GM20431 (cell line): ENCODE data around the gene MLXIP.

Experiments
- in situ Hi-C: fragments of 300-500 bp; cut with MseI, MboI; formaldehyde crosslinking; loops from one replicate; pipeline ENCODE4 v1.15.0; 2020; ENCODE audit warnings: low sequenced_read_pairs; ENCODE audit not compliant: unreplicated experiment

The MLXIP gene

GRCh38 chr12:122123051-122123760 lies 44.6 kb downstream of the MLXIP start:
- in situ Hi-C loops: loop anchor here (5.0 kb wide), 1 partner anchor 71 kb away; no protein-coding TSS in a partner anchor

DNA sequence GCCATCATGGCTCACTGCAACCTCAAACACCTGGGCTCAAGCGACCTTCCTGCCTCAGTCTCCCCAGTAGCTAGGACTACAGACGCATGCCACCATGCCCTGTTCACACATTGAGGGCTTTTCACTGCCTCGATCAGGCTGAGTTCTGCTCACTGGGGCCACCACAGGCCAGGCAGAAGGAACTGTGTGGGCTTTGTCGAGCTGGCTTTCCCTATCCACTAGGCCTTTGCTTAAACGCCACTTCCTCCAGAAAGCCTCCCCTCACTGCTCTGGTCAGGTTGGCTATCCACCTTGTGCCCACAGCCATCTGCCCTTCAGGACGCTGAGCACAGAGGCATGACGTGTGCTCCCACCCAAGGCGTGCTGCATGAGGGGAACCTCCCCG lies 45.2 kb downstream of the MLXIP start:
- in situ Hi-C loops: loop anchor here (5.0 kb wide), 1 partner anchor 71 kb away; no protein-coding TSS in a partner anchor

- in situ Hi-C loops: loop anchor here (5.0 kb wide), 1 partner anchor 72 kb away; no protein-coding TSS in a partner anchor
Observed at GRCh38 chr12:122124370-122124769, 45.8 kb downstream of the MLXIP start.

GRCh38 chr12:122125452-122126341 lies 47.1 kb downstream of the MLXIP start:
- in situ Hi-C loops: no loop called here

DNA sequence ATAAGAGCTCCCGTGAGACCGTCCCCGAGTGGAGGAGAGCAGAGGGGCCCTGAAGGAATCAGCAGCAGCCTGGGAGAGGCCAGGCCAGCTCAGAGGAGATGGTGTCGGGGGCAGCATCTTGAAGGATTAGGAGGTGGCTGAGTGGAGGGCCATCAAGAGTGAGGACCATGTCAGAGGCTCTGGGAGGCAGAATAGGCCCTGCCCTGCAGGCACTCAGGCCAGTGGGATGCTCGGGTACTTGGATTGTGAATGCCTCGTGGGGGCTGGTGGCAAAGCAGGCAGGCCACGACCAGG lies 47.7 kb downstream of the MLXIP start:
- in situ Hi-C loops: no loop called here

DNA sequence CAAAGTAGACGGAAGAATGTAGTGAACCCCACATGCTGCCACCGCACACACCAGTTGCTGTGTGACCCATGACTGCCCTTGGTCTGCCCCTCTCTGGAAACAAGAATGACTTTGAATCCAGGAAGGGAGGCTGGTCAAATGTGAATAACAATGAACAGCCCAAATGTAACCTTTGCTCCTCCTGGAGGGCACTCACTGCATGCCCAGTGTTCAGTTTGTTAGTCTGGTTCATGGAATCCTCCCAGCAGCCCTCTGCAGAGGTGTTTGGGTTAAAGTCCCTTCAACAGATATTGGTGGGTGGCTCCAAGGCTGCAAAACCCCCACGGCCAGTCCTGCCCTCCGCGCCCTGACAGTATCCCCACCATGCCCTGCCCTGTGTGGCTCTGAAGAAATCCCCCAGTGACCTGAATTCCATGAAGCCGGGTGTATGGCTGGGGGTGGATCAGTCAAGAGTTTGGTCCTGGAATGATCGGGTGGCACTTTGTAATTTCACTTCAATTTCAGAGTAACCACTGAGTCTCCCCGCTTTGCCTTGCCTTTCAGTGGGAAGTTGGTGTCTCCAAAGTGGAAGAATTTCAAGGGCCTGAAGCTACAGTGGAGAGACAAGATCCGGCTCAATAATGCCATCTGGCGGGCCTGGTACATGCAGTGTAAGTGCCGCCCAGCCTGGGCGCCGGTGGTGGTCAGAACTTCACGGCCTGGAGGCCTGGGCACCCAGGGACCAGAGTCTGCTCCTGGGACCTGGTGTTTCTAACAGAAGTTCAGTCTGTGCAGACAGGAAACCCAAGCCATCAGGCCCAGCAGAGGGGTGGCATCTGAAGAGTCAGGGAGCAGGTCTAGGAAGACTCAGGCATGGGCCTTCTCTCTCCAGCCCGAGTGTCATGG lies 48.4 kb downstream of the MLXIP start:
- in situ Hi-C loops: no loop called here

- in situ Hi-C loops: no loop called here
Observed at GRCh38 chr12:122127839-122128238, 49.3 kb downstream of the MLXIP start.

DNA sequence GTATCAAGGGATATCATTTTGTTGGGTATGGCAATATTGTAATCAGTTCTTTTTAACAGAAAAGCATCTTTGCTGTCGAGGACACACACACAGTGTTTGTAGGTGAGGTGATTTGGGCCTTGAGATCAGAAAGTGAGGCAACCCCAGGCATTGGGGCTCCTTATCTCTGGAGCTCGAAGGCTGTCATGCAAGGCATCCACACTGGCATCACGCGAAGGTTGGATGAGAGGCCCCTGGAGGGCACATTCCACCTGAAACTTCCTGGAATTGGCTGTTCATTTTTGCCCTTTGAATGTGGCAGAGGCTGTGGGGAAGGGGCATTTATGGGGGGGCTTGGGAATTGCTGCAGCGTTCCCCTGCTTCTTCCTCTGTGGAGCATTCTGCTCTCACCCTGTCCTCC lies 49.9 kb downstream of the MLXIP start:
- in situ Hi-C loops: no loop called here

DNA sequence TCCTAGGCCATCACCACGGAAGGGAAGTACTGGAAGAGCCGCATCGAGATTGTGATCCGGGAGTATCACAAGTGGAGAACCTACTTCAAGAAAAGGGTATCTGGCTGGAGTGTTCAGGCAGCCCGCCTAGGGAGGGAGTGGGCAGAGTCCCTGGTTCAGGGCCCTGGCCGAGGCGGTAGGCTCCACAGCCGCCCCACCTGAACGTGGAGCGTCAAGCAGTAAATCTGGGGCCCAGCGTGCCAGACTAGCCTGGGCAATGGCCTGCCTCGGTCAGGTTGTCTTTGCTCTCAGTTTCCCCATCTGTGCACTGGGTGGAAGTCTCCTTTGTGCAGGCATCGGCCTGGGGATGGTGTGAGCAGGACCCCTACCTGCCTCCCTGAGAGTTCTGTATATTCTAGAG lies 50.6 kb downstream of the MLXIP start:
- in situ Hi-C loops: no loop called here

DNA sequence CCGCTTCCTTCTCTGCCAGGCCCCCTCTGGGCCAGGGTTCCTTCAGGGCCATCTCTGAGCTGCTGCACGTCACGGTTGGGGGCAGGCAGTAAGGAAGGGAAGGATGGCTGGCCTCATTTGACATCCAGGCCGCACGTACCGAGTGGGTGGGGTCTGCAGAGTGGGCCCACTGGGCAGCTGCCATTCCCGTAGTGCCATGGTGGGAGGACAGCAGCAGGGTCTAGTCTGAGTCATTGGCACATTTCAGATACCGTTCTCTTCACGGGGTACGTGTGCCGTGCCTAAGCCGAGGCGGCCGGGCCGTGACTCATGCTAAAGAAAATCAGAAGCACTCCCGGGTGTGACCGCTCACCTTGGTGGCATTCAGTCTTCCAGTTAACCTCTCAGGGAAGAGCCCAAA lies 51.6 kb downstream of the MLXIP start:
- in situ Hi-C loops: no loop called here

DNA sequence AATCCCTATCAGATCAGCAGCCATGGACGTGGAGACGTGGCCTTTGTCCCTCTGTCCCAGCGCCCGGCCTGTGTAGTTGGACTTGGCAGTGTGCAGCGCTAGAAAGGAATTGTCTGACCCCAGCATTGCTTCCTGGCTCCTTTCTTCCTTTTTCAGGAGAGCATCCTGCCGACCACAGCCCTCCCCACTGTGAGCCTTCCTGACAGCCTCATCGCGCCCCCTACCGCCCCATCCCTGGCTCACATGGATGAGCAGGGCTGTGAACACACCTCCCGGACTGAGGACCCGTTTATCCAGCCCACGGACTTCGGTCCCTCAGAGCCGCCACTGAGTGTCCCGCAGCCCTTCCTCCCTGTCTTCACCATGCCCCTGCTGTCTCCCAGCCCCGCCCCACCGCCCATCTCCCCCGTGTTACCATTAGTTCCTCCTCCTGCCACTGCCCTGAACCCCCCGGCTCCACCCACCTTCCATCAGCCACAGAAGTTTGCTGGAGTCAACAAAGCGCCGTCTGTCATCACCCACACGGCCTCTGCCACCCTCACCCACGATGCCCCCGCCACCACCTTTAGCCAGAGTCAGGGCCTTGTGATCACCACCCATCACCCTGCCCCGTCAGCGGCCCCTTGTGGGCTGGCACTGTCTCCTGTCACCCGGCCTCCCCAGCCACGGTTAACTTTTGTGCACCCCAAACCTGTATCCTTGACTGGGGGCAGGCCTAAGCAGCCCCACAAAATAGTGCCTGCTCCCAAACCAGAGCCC lies 54.8 kb downstream of the MLXIP start:
- in situ Hi-C loops: no loop called here

DNA sequence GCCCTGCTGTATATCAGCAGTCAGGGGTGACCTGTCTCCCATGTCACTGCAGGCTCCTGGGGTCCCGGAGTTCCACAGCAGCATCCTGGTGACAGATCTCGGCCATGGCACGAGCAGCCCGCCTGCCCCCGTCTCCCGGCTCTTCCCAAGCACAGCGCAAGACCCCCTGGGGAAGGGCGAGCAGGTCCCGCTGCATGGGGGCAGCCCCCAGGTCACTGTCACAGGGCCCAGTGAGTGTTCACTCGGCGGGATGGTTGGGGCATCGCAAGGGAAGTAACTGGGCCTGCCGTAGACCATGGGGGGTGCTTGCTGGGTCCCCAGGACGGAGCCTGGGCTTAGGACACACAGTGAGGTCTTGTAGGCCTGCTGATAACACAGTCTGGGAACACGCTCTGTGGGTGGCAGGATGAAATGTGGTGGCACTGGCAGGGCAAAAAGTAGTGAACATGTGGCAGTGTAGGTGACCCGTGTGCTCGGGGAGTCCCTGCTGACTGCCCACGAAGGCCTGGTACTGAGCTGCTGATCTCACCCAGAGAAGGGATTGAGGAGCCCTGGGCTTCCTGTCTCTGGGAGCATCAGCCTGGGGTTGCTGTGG lies 57.0 kb downstream of the MLXIP start:
- in situ Hi-C loops: no loop called here

GRCh38 chr12:122137229-122137628 lies 58.7 kb downstream of the MLXIP start:
- in situ Hi-C loops: no loop called here

GRCh38 chr12:122137681-122138080 lies 59.1 kb downstream of the MLXIP start:
- in situ Hi-C loops: no loop called here

DNA sequence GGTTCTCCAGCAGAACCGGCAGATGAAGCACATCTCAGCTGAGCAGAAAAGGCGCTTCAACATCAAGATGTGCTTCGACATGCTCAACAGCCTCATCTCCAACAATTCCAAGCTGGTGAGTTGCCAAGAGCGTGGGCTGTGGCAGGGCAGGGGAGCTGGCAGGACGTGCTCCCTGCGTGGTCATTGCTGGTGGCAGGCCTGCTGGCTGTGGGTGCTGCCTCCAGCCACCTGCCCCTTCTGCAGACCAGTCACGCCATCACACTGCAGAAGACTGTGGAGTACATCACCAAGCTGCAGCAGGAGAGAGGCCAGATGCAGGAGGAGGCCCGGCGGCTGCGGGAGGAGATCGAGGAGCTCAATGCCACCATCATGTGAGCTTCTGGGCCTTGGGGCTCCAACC lies 59.6 kb downstream of the MLXIP start:
- in situ Hi-C loops: no loop called here

DNA sequence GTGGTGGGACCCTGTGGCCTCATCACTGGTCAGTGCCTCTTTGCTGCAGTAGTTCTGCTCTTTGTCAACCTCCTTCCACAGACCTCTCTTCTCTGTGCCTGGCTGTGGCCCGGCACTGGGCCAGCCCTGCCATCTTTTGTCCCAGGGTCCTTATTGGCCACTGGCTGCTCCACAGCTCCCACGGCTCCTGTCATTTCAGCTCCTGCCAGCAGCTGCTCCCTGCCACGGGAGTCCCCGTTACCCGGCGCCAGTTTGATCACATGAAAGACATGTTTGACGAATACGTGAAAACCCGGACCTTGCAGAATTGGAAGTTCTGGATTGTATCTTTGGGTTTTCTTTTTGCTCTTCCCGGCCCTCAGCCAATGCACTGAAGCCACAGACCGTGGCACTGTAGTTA lies 60.1 kb downstream of the MLXIP start:
- in situ Hi-C loops: no loop called here

DNA sequence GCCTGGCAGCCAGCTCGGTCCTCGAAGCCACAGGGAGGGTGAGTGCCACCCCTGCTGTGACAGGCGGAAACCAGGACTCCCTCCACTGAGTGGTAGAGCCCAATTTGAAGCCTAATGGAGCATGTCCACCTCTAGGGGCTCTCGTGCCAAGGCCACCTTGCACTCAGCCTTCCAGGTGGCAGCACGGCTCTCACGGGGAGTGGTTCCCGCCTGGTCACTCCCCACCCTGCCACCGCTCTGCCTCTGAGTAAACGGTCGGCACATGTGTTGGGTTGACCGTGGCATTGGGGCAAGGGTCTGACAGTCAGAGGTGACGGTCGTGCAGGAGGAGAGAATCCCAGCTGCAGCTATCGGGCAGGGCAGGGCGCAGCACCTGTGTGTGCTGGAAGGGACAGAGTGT lies 60.7 kb downstream of the MLXIP start:
- in situ Hi-C loops: no loop called here

DNA sequence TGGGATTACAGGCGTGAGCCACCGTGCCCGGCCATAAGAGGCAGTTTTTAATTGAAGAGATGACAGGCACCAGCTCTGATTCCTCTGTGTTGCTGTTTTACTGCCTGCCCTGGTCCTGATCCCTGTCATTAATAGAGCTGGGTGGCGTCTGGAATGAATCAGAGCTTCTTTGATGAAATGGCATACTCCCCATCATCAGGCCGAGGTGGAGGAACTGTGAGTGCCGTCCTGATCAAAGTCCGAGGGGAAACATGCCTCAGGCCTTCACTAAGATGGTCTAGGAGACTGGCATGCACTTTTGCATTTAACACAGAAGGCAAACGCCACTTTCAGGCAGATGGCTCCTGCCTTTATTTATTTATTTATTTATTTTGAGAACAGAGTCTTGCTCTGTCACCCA lies 61.4 kb downstream of the MLXIP start:
- in situ Hi-C loops: no loop called here

DNA sequence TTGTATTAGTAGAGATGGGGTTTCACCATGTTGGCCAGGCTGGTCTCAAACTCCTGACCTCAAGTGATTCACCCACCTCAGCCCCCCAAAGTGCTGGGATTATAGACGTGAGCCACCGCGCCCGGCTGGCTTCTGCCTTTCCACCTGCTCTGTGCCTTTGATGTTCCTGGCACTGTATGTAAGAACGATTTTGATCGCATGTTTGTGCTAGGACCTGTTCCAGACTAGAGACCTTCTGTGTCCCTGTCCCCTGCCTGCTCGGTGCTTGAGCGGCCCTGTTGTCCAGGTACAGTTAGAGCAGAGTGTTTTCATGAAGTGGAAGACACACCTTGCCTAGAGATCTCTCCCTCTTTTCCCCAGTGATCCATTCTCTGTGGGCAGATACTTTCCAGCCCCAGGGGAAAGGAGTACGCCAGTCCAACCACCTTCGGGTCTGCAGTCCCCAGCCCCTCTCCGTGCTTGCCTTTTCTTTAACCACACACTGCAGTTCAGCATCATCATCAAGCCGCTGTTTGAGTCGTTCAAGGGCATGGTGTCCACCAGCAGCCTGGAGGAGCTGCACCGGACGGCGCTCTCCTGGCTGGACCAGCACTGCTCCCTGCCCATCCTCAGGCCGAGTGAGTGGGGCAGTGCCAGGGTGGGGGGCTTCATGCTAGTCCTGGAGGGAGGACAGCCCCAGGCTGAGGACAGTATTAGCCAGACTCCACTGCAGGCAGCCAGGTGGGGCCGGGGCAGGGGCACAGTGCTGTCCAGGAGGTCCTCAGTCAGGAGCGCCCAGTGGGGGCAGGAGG lies 62.1 kb downstream of the MLXIP start:
- in situ Hi-C loops: no loop called here
